Common myeloid progenitor, CD34-positive (primary cell): ENCODE measurements around the gene RAB37. TPM values are rescaled to one million over a fixed set of nuclear protein-coding genes. Genes with fewer than 3 reads are reported as not detected.

Experiments
- CTCF ChIA-PET: fragments of 350-600 bp; sonication (Branson Sonifier 250); formaldehyde crosslinking; loops from one replicate; lab custom pipeline; 2021; ENCODE audit warnings: antibody characterized with exemption; lab: Charles Lee
- POLR2A ChIA-PET: fragments of 350-600 bp; sonication (Branson Sonifier 250); formaldehyde crosslinking; loops from one replicate; lab custom pipeline; 2021; ENCODE audit warnings: antibody characterized with exemption; lab: Charles Lee
- DNase-seq, 3 donors: peaks; one replicate each; pipeline versions ENCODE4 v3.0.0 to v3.0.0-alpha.2; 2013
- H3K27ac ChIP-seq, 2 experiments: 1 replicate in 1 of 2; 2 replicates in 1 of 2; pipeline ENCODE4 v1.7.0; 2013; ENCODE audit warnings: inconsistent platforms in 2 of 2, low read length in 2 of 2, mild to moderate bottlenecking in 2 of 2, low read depth in 1 of 2, moderate library complexity in 1 of 2; ENCODE audit not compliant: severe bottlenecking in 2 of 2, insufficient read depth in 1 of 2, poor library complexity in 1 of 2
- H3K27me3 ChIP-seq, 5 experiments: replicated peaks in 2 of 5; 1 replicate in 3 of 5; 2 replicates in 2 of 5; pipeline versions ENCODE4 v1.6.1 to v1.7.0; 2013; ENCODE audit warnings: low read length in 4 of 5, mild to moderate bottlenecking in 2 of 5, moderate library complexity in 2 of 5, inconsistent platforms in 1 of 5; ENCODE audit not compliant: insufficient read depth in 5 of 5, control insufficient read depth in 4 of 5
- H3K36me3 ChIP-seq, 4 experiments: 1 replicate in 2 of 4; 2 replicates in 2 of 4; pipeline versions ENCODE4 v1.6.1 to v1.7.0; 2013; ENCODE audit warnings: low read length in 3 of 4, control low read depth in 1 of 4, mild to moderate bottlenecking in 1 of 4; ENCODE audit not compliant: control insufficient read depth in 4 of 4, insufficient read depth in 4 of 4
- H3K4me1 ChIP-seq, 4 experiments: 1 replicate in 3 of 4; 2 replicates in 1 of 4; pipeline versions ENCODE4 v1.6.1 to v1.7.1; 2013; ENCODE audit warnings: low read length in 3 of 4, mild to moderate bottlenecking in 3 of 4, control low read depth in 1 of 4, inconsistent platforms in 1 of 4, moderate library complexity in 1 of 4; ENCODE audit not compliant: control insufficient read depth in 4 of 4, insufficient read depth in 4 of 4; ENCODE audit errors: control extremely low read depth in 1 of 4
- H3K4me3 ChIP-seq, 7 experiments: 1 replicate in 4 of 7; 2 replicates in 3 of 7; pipeline versions ENCODE4 v1.5.1 to v1.7.0; 2013; ENCODE audit warnings: mild to moderate bottlenecking in 7 of 7, low read length in 6 of 7, moderate library complexity in 6 of 7, inconsistent platforms in 2 of 7, low read depth in 2 of 7, control low read depth in 1 of 7; ENCODE audit not compliant: insufficient read depth in 4 of 7, control insufficient read depth in 1 of 7; ENCODE audit errors: extremely low read depth in 1 of 7
- H3K9me3 ChIP-seq, 5 experiments: 1 replicate in 4 of 5; 2 replicates in 1 of 5; pipeline versions ENCODE4 v1.6.1 to v1.7.1; 2013; ENCODE audit warnings: low read length in 4 of 5, mild to moderate bottlenecking in 2 of 5, inconsistent platforms in 1 of 5, low read depth in 1 of 5, moderate library complexity in 1 of 5; ENCODE audit not compliant: control insufficient read depth in 4 of 5, insufficient read depth in 2 of 5; ENCODE audit errors: control extremely low read depth in 1 of 5
- WGBS: methylation state at CpG from one replicate; pipeline ENCODE4 v1.1.5; 2013; ENCODE audit not compliant: insufficient coverage; 5-methylcytosine and 5-hydroxymethylcytosine counted together
- polyA plus RNA-seq: library from polyadenylated mRNA; unstranded; fragments of 120-200 nt; gene quantifications from one replicate; pipeline ENCODE4 v1.2.1, GENCODE V29; 2013

Gene RAB37, protein sequence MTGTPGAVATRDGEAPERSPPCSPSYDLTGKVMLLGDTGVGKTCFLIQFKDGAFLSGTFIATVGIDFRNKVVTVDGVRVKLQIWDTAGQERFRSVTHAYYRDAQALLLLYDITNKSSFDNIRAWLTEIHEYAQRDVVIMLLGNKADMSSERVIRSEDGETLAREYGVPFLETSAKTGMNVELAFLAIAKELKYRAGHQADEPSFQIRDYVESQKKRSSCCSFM
- polyA plus RNA-seq: 177 TPM

DNA sequence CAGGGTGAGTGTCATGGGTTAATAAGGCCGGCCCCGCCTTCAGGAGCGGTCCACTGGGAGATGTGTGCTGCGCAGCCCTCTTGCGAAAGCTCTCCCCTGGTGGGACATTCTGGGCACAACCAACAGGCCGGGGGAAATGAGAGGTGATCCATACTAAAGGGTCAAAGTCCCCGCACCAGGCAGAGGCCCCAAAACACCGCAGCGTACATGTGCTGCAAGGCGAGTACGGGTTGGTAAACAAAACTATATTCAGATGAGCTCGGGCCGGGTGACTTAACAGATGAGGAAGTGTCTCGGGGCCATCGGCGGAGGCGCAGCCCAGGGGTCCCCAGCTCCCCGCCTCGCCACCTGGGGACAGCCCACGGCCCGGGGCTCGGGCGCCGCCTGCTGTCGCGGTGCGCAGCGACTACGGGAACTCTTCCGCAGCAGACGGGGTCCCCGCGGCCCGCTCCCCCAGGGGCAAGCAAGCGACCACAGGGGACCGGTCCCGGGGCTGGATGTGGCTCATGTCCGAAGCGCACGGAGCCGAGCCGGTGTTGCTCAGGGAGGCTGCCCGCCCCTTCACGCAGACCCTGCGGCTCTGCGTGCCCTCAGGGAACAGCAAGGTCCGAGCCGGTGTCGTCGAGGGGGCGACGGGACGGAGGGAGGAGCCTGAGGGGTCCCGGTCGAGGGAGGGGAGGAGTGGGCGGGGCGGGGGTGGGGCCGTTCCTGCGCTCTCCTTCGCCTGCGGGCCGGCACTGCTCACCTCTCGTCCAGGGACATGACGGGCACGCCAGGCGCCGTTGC is at the start of gene RAB37:
TSS of gene RAB37 (plus strand) at position 744 of the 786 bp plus-strand sequence. CDS start at position 761, 17 bp downstream.
- Histone ChIP-seq H3K27ac (peak within 1 kb of the TSS; percentile 81 to 89), H3K9me3 (no peaks in the 10 kb centered on the region), H3K4me3 (peak within 1 kb of the TSS; percentile 61 to 88 (median 70)), H3K4me1 (peaks cover 6 to 61% (median 55%) of the 10 kb centered on the region in 4 experiments), H3K27me3 (no peaks in the 10 kb centered on the region), H3K36me3 (peaks cover 0 to 8% (median 0%) of the 10 kb centered on the region in 4 experiments)
- ChIA-PET CTCF (interaction anchor here (0.6 to 5.1 kb wide), 44 partner anchors 8 to 358 kb away, joined by 3 to 151 read pairs (median 5); partner anchors contain the start of genes CD300H, CD300LF and NAT9), POLR2A (interaction anchor here (0.6 to 3.3 kb wide), 17 partner anchors 10 to 435 kb away, joined by 3 to 36 read pairs (median 5); partner anchors contain the start of genes CD300LF, NAT9 and NHERF1)
- peak; percentile 89 to 97 (median 95) for DNase-seq
- 0% methylated on average over 60 of the region's 67 CpGs for WGBS

DNA sequence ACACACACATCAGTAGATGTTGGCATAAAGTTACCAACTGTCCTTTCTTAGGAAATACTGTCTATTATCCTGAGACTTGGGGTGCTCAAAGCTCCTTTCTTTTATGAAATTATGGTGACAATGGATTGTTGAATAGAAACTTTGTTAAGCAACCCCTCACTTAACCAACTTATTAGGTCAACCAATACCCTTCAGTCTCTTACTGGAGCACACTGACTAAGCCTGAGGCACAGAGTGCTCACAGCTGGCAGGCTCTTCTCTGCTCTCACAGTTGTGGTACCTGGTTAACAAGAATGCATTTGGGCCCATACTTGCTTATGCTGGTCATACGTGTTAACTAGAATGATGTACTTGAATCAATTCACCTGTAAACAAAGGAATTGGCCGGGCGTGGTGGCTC is 49.2 kb upstream of the RAB37 start:
- POLR2A ChIA-PET: no interaction called here
- Histone ChIP-seq H3K36me3 (no peaks in the 10 kb centered on the region), H3K4me3 (no peak overlapping the region), H3K4me1 (peaks cover 12 to 41% (median 19%) of the 10 kb centered on the region in 4 experiments), H3K9me3 (no peaks in the 10 kb centered on the region), H3K27me3 (no peaks in the 10 kb centered on the region), H3K27ac (no peak overlapping the region)
- WGBS: 95% methylated on average over 3 of the region's 3 CpGs
- CTCF ChIA-PET: interaction anchor here (1.5 to 7.0 kb wide), 4 partner anchors 8 to 50 kb away, joined by 4 to 60 read pairs (median 4); partner anchors contain the start of genes CD300LF and RAB37
- no peak for DNase-seq

DNA sequence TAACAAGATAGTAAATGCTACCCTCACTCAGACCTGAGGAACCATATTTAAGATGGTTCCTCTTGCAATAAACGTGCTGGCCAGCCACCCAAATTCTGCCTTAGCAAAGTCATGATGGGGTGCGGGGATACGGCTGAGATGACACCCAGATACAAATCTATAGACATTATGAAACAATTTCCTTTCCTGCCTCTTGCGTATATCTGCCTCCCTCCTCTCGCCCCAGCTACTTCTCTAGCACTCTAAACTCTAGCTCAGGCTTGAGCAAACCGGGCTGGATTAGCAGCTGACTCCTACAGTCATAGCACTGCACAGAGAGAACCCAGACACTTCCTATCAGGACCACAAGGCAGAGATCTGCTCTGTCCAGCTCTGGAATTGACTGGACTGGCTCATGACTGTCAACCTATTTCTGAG is 46.6 kb upstream of the RAB37 start:
- peaks cover 0 to 18% (median 11%) of the 10 kb centered on the region in 4 experiments for H3K36me3 ChIP-seq
- WGBS: 65% methylated on average over 2 of the region's 6 CpGs
- no peak overlapping the region for H3K4me3 ChIP-seq
- H3K4me1 ChIP-seq: peaks cover 12 to 44% (median 19%) of the 10 kb centered on the region in 4 experiments
- H3K27ac ChIP-seq: no peak overlapping the region
- H3K27me3 ChIP-seq: no peaks in the 10 kb centered on the region
- POLR2A ChIA-PET: interaction anchor here (2.0 to 2.6 kb wide), 2 partner anchors 46 to 48 kb away, joined by 9 to 15 read pairs; partner anchors contain the start of gene RAB37
- peaks cover 0 to 2% (median 0%) of the 10 kb centered on the region in 5 experiments for H3K9me3 ChIP-seq
- CTCF ChIA-PET: interaction anchor here (0.7 to 7.0 kb wide), 10 partner anchors 10 to 47 kb away, joined by 3 to 60 read pairs (median 6); partner anchors contain the start of gene RAB37
- peak in 2 of 3 donors; percentile 65 to 72 for DNase-seq

DNA sequence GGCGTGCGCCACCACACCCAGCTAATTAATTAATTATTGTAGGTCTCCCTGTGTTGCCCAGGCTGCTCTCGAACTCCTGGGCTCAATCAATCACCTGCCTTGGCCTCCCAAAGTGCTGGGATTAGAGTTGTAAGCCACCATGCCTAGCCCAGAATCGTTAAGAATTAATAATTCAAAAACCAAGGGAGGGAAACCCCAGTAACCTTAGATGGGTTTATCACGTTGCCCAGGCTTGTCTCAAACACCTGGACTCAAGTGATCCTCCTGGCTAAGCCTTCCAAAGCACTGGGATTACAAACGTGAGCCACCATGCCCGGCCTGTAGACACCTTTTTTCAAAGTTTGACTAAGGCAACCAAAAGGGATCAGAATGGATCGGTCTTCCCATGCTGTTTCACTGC is 45.9 kb upstream of the RAB37 start:
- CTCF ChIA-PET: interaction anchor here (1.2 to 7.0 kb wide), 6 partner anchors 13 to 46 kb away, joined by 3 to 60 read pairs (median 6); partner anchors contain the start of gene RAB37
- Histone ChIP-seq H3K27me3 (no peaks in the 10 kb centered on the region), H3K4me3 (no peak overlapping the region), H3K27ac (no peak overlapping the region), H3K36me3 (peaks cover 0 to 25% (median 12%) of the 10 kb centered on the region in 4 experiments), H3K9me3 (peaks cover 0 to 2% (median 0%) of the 10 kb centered on the region in 5 experiments), H3K4me1 (peaks cover 12 to 49% (median 19%) of the 10 kb centered on the region in 4 experiments)
- no peak for DNase-seq
- POLR2A ChIA-PET: interaction anchor here (2.0 to 2.6 kb wide), 2 partner anchors 45 to 47 kb away, joined by 9 to 15 read pairs; partner anchors contain the start of gene RAB37
- 97% methylated on average over 6 of the region's 8 CpGs for WGBS

DNA sequence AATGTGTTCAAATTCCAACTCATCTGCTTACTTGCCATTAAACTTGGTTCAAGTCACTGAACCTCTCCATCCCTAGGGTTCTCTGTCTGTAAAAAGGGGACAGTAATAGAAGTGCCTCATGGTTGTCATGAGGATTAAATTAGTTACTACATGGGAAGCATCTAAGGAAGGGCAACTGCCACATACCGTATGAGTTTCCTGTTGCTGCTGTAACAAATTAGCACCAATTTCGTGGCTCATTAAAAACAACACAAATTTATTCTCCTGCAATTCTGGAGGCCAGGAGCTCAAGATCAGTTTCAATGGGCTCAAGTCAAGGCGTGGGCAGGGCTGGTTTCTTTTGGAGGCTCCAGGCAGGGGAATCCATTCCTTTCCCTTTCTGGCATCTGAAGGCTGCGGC is 43.0 kb upstream of the RAB37 start:
- 100% methylated on average over 4 of the region's 4 CpGs for WGBS
- Histone ChIP-seq H3K9me3 (peaks cover 0 to 2% (median 0%) of the 10 kb centered on the region in 5 experiments), H3K4me3 (no peak overlapping the region), H3K27me3 (no peaks in the 10 kb centered on the region), H3K36me3 (peaks cover 0 to 35% (median 14%) of the 10 kb centered on the region in 4 experiments), H3K4me1 (peaks cover 8 to 32% (median 10%) of the 10 kb centered on the region in 4 experiments), H3K27ac (no peak overlapping the region)
- CTCF ChIA-PET: no interaction called here
- no peak for DNase-seq
- POLR2A ChIA-PET: no interaction called here

DNA sequence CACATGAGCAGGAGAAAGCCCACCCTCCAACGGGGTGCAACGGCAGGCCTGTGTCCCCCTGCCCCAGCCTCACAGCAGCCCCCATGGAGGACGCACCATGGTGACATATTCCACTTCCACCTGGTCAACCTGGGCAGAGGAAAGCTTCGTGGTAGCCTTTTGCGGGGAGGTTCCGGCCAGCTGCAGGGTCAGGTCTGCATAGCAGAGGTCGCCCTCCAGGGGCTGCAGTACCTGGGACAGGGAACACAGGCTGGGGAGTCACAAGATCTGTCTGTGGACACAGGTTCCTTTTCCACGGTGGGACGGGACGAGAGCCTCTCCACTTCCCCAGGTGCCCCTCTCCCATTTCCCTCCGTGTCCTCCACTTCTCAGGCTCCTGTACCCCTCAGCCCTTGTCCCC is 41.4 kb upstream of the RAB37 start:
- no peaks in the 10 kb centered on the region for H3K27me3 ChIP-seq
- WGBS: 97% methylated on average over 11 of the region's 11 CpGs
- DNase-seq: no peak
- peaks cover 0 to 2% (median 0%) of the 10 kb centered on the region in 5 experiments for H3K9me3 ChIP-seq
- ChIA-PET CTCF (interaction anchor here (1.0 kb wide), 1 partner anchor 8 kb away, joined by 4 read pairs; no protein-coding TSS in a partner anchor), POLR2A (no interaction called here)
- H3K4me1 ChIP-seq: peaks cover 0 to 16% (median 2%) of the 10 kb centered on the region in 4 experiments
- H3K36me3 ChIP-seq: peaks cover 0 to 44% (median 14%) of the 10 kb centered on the region in 4 experiments
- H3K4me3 ChIP-seq: no peak overlapping the region
- H3K27ac ChIP-seq: no peak overlapping the region
